GM18505 (cell line): ENCODE results near the gene FXYD6.

ENCODE experiments used
- ATAC-seq: cut with Tn5 transposase; IDR thresholded peaks from one replicate; pipeline ENCODE4 v1.9.1; 2021; ENCODE audit not compliant: unreplicated experiment
- POLR2A ChIP-seq: IDR thresholded peaks from 4 replicates; pipeline ENCODE4 v1.6.1; 2011; ENCODE audit warnings: borderline replicate concordance; ENCODE audit not compliant: insufficient read depth, insufficient read length; ENCODE audit errors: extremely low read depth

FXYD6 gene

DNA sequence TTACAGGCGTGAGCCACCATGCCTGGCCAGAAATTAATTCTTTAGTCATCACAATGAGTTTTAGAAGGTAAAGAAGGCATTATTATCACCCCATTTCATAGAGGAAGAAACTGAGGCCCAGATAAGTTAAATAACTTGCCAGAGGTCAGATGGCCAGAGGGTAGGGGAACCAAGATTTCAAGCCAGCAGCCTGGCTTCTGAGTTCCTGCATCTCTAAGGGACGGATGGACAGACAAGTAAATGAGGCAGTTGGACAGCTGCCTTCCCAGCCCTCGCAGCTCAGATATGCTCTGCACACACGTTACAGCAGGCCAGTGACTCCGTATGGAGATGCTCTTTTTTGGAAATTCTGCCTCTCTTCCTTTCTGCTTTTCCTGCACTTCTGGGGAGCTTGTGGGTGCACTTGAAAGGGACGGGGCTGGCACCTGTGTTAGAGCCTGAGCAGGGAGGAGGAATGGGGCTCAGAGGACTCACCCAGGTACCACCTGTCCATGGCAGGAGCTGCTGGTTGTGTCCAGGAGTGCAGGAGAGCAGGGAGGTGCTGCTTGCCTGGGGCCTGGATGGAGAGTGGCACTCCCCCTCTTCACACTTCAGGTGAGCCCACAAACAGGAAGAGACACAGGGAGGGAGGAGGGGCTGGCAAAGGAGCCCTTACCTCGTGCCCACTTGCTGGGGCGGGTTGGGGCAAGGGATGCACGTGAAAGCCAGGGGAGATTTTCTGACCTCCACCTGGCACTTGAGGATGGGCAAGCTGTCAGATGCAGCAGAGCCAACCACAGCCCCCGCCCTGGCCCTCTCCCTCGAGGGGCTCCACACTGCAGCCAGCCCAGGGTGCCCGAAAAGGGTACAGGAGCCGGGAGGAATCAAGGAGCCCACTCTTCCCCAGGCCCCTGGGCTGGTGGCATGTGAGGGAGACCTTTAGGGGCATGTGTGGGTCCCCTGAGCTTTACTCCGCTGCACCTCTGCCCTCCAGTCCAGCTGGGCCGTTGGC lies 48.6 kb downstream of the FXYD6 start:
- no peak for TF ChIP-seq POLR2A
- ATAC-seq, result no peak

DNA sequence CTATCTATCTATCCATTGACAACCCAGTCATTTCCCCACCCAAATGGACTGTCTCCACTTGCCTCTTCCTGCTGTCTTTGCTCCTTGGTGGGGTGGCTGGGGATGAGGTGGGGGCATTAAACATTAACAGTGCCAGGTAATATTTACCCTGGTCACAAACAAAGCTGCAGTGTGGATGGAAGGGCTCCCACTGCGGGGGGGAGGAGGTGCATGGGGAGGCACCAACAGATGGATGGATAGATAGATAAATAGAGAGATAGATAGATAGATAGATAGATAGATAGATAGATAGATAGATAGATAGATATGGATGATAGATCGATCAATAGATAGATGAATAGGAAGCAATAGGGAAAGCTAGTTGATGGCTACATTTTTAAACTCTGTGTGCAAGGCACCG lies 49.6 kb downstream of the FXYD6 start:
- TF ChIP-seq POLR2A, result no peak
- no peak for ATAC-seq

- TF ChIP-seq POLR2A, result no peak
- ATAC-seq, result no peak
These were observed 50.3 kb downstream of the FXYD6 start for GRCh38 chr11:117826190-117826570.

DNA sequence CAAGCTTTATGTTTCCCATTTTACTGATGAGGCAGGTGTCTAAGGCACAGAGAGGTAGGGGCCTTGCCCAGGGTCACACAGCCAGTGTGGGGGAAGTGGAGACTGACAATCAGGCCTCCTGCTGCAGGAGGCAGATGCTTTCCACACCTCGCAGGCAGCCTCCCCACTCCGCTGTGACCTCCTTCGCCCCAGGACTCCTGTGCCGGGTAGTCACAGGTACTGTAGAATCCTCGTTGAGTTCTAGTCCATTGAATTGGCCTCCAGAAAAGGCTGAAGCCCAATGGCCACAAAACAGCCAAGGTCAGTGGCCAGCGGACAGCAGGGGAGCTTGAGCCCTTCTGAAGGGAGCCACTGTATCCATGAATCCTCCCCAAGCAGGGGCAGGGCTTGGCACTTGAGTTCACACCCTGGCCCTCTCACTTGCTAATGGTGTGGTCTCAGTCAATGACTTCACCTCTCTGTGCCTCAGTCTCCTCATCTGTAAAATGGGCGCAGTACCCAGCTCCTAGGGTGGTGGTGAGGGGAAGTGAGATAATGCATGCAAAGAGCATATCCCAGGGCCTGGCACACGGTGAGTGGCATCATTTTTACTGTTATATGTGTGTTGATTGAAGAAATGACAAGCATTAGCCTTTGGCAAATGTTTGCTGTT lies 50.8 kb downstream of the FXYD6 start:
- ATAC-seq, result no peak
- no peak for TF ChIP-seq POLR2A

DNA sequence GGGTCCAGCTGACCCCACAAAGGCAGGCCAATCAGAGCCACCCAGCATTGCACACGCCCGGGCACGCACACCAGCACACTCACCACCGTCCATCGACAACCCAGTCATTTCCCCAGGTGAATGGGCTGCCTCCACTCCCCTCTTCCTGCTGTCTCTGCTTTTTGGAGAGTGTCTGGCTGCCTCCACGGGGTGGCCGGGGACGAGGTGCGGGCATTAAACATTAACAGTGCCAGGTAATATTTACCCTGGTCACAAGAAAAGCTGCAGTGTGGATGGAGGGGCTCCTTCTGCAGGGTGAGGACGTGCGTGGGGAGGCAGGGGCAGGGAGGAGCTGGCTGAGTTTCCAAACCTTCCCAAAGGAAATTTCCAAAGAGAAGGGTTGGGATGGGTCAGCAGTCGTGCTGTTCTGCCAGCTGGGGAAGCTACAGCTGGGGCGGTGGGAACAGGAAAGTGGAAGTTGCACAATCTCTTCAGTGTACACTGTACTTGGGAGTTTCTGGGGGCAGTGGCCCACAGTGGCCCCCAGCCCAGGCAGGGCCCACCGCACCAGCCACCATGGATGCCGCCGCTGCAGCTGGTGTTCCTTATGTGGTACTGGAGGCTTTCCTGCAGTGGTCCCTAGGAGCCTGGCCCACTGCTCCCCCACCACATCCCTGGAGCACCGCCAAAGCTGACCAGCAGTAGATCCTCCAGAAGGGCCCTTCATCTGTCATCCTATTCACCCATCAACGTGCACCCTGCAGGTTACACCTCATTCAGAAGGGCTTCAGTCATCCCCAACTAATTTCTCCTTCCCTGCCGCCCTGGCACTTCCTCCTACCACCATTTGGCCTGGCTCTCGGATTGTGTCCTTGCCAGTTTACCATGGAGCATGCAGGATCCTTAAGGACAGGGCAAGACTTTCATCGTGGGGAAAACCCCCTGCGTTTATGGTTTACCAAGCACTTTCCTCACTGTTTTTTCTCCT lies 51.6 kb downstream of the FXYD6 start, which contains the start of gene FXYD2:
FXYD2 (minus strand) TSS at position 174 of the 967 bp plus-strand sequence; CDS start at position 108, 66 bp downstream.
- ATAC-seq, result no peak

DNA sequence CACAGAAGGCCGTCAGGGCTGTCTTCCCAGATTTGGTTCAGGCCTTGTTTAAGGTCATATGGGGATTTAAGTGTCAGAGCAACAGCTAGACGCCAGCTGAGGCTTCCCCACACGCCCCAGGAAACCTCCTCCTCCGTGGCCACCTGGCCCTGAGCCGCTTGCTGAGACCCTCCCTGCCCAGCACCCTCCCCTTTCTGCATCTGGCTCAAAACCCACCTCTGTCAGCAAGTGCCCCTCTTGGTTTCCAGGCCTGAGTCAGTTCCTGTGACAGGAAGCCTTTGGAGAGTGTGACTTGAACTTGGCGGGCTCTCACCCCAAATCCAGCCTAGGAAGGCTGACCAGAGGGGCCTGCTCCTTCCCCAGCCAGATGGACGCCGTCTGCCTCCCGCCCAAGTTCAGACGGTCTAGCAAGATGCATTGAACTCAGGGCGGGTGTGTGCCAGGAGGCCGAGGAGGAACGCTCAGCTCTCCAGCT lies 52.5 kb downstream of the FXYD6 start:
- no peak for ATAC-seq
- no peak for TF ChIP-seq POLR2A

More for the DNA sequence above, 51.6 kb downstream of the FXYD6 start, which contains the start of gene FXYD2:
- no peak for TF ChIP-seq POLR2A

DNA sequence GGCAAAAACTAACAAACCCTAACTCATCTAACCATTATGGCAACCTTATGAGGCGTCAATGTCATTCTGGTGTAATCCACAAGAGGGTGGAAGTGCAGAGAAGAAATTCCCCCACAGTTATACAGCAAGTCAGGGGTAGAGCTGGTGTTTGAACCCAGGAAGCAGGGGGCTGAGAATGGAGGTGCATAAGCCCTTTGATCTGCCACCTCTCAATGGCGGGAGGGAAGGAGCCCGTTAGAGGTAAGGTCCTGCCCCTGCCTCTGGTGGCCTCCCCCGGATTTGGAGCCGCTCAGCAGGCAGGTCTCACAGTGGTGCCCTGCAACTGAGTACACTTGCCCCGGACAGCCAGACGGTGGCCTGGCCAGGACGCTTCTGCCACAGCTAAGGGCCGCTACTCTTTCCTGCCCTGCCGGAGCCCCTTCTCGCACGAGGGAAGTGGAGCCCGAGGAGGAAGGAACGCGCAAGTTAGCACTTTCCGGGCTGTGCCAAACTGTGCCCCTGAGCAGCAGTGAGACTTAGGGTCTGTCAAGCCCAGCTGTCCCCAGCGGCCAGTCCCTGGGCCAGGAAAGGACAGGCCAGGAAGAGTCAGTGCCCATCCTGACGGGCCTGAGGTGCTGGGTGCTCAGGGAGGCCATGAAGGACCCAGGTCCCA lies 53.0 kb downstream of the FXYD6 start:
- TF ChIP-seq POLR2A, result no peak
- ATAC-seq, result no peak

DNA sequence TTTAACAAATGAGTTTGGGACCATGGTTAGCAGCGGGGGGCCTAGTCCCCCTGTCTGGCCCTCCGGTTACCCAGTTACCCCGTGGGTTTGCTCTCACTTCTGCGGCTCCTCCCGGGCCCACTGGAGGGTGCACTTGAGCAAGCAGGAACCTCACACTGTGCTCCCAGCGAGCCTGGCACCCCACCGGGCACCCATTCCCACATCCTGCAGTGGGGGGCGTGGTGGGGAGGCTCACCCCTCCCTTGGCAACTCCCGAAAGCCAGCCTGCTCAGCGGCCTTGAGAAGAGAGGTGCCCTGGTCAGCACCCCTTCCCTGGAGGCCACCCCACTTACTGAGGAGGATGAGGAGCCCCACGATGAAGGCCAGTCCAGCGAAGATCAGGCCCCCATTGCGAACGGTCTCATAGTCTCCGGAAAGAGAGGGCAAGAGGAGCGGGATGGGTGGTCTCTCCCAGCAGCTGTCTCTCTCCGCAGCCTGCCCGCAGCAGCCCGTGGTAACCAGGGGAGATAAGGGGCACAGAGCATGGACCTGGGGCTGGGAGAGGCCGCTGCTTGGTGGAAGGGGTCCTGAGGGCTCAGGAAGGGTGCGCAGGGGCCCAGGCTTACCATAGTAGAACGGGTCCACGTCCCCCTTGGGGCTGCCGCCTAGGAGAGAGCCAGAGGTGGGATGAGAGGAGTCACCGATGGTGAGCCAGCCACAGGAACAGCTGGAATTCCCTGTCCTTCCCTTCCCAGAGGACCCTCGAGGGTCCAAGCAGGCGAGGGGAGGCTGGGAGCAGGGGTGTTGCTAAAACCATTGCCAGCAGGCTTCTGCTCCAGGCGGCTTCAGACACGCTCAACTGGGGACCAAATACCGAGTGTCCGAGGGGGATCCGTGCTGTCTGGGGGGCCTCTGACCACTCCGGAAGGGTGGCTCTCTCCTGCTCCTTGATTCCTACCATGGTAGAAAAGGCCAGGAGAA lies 54.1 kb downstream of the FXYD6 start:
- TF ChIP-seq POLR2A, result no peak

GRCh38 chr11:117821431-117821830 lies 55.0 kb downstream of the FXYD6 start:
- no peak for ATAC-seq
- TF ChIP-seq POLR2A, result no peak

More for the DNA sequence above, 54.1 kb downstream of the FXYD6 start:
- ATAC-seq, result no peak

GRCh38 chr11:117820516-117820915 lies 55.9 kb downstream of the FXYD6 start:
- TF ChIP-seq POLR2A, result no peak
- no peak for ATAC-seq

- ATAC-seq, result no peak
- TF ChIP-seq POLR2A, result no peak
These were observed 56.4 kb downstream of the FXYD6 start for GRCh38 chr11:117820071-117820470.

GRCh38 chr11:117819096-117820040 lies 57.1 kb downstream of the FXYD6 start:
- ATAC-seq, result no peak
- no peak for TF ChIP-seq POLR2A
